Mesothelial cell of epicardium (in vitro differentiated cells): ENCODE results near the gene PPP3R1. TPM values are rescaled to one million over a fixed set of nuclear protein-coding genes. Genes with fewer than 3 reads are reported as not detected.

ENCODE experiments used
- DNase-seq, 2 experiments: peaks; one replicate each; pipeline ENCODE4 v3.0.0; 2021; ENCODE audit warnings: low spot score in 2 of 2; ENCODE audit not compliant: unreplicated experiment in 2 of 2
- H3K27ac Mint-ChIP-seq: 2 replicates; pipeline ENCODE4 v1.8.0; 2021; ENCODE audit warnings: mixed read lengths
- H3K27me3 Mint-ChIP-seq: 2 replicates; pipeline ENCODE4 v1.8.0; 2021; ENCODE audit warnings: low read depth, mixed read lengths
- H3K36me3 Mint-ChIP-seq: 2 replicates; pipeline ENCODE4 v1.8.0; 2021; ENCODE audit warnings: mixed read lengths
- H3K4me1 Mint-ChIP-seq: 2 replicates; pipeline ENCODE4 v1.8.0; 2021; ENCODE audit warnings: mixed read lengths
- H3K4me3 Mint-ChIP-seq: 2 replicates; pipeline ENCODE4 v1.8.0; 2021; ENCODE audit warnings: mild to moderate bottlenecking, moderate library complexity, mixed read lengths
- H3K9me3 Mint-ChIP-seq: 2 replicates; pipeline ENCODE4 v1.8.0; 2021; ENCODE audit warnings: mixed read lengths
- CTCF ChIP-seq: fragments of 200-600 bp; sonication (generic); IDR thresholded peaks from one replicate; pipeline ENCODE4 v1.5.0; 2021; ENCODE audit warnings: antibody characterized with exemption; ENCODE audit not compliant: unreplicated experiment
- total RNA-seq: library from RNA; stranded (reverse); gene quantifications from 3 replicates; pipeline ENCODE4 v1.2.1, GENCODE V29; 2021

Gene PPP3R1
- total RNA-seq, 1 donor from 2014 or later = 62.8 TPM

GRCh38 chr2:68234405-68234804 is 17.9 kb downstream of the PPP3R1 start:
- Mint-ChIP-seq H3K9me3 (no peaks in the 10 kb centered on the region), H3K4me3 (no peak overlapping the region), H3K4me1 (peaks cover 49% of the 10 kb centered on the region), H3K27me3 (no peaks in the 10 kb centered on the region), H3K36me3 (no peaks in the 10 kb centered on the region), H3K27ac (no peak overlapping the region)
- no peak for TF ChIP-seq CTCF
- no peak for DNase-seq

GRCh38 chr2:68231061-68231372 is 21.3 kb downstream of the PPP3R1 start:
- TF ChIP-seq CTCF = no peak
- Mint-ChIP-seq H3K27ac (peak overlapping the region; percentile 67), H3K4me1 (peaks cover 43% of the 10 kb centered on the region), H3K36me3 (no peaks in the 10 kb centered on the region), H3K9me3 (no peaks in the 10 kb centered on the region), H3K27me3 (no peaks in the 10 kb centered on the region), H3K4me3 (no peak overlapping the region)
- no peak for DNase-seq

GRCh38 chr2:68230241-68231060 is 21.9 kb downstream of the PPP3R1 start:
- no peak for DNase-seq
- no peaks in the 10 kb centered on the region for H3K27me3 Mint-ChIP-seq
- no peak for TF ChIP-seq CTCF
- H3K9me3 Mint-ChIP-seq = no peaks in the 10 kb centered on the region
- peaks cover 3% of the 10 kb centered on the region for H3K36me3 Mint-ChIP-seq
- H3K27ac Mint-ChIP-seq = peak overlapping the region; percentile 67
- peaks cover 39% of the 10 kb centered on the region for H3K4me1 Mint-ChIP-seq
- no peak overlapping the region for H3K4me3 Mint-ChIP-seq

- peaks cover 50% of the 10 kb centered on the region for H3K4me1 Mint-ChIP-seq
- DNase-seq = no peak
- H3K27me3 Mint-ChIP-seq = no peaks in the 10 kb centered on the region
- peaks cover 11% of the 10 kb centered on the region for H3K36me3 Mint-ChIP-seq
- no peak overlapping the region for H3K4me3 Mint-ChIP-seq
- no peak for TF ChIP-seq CTCF
- peaks cover 6% of the 10 kb centered on the region for H3K9me3 Mint-ChIP-seq
- H3K27ac Mint-ChIP-seq = peak overlapping the region; percentile 65
Measured at GRCh38 chr2:68226794-68227193, 25.5 kb downstream of the PPP3R1 start.

GRCh38 chr2:68225119-68225632 is 27.2 kb downstream of the PPP3R1 start:
- H3K27me3 Mint-ChIP-seq = no peaks in the 10 kb centered on the region
- H3K4me1 Mint-ChIP-seq = peaks cover 38% of the 10 kb centered on the region
- no peak overlapping the region for H3K4me3 Mint-ChIP-seq
- no peak for DNase-seq
- TF ChIP-seq CTCF = no peak
- H3K9me3 Mint-ChIP-seq = peaks cover 16% of the 10 kb centered on the region
- H3K27ac Mint-ChIP-seq = peak overlapping the region; percentile 66
- H3K36me3 Mint-ChIP-seq = peaks cover 25% of the 10 kb centered on the region
